SK-N-SH treated with all-trans-retinoic acid at 6 μM for 48 hours (cell line): Measurements from ENCODE around the gene AIF1L.

Experiments
- CSDC2 ChIP-seq: fragments of 250-450 bp; sonication (Bioruptor Pico); IDR thresholded peaks from 2 replicates; pipeline ENCODE4 v1.5.0; 2020; ENCODE audit warnings: mild to moderate bottlenecking, moderate library complexity
- RARB ChIP-seq: fragments of 250-450 bp; sonication (Bioruptor Pico); IDR thresholded peaks from 2 replicates; pipeline ENCODE4 v1.8.0; 2021; ENCODE audit warnings: mild to moderate bottlenecking, moderate library complexity
- SNAI2 ChIP-seq: fragments of 250-450 bp; sonication (Bioruptor Pico); IDR thresholded peaks from 2 replicates; pipeline ENCODE4 v1.5.0; 2020; ENCODE audit warnings: mild to moderate bottlenecking, moderate library complexity
- TCF4 ChIP-seq: fragments of 250-450 bp; sonication (Bioruptor Pico); IDR thresholded peaks from 2 replicates; pipeline ENCODE4 v1.8.0; 2021; ENCODE audit warnings: mild to moderate bottlenecking, moderate library complexity, borderline replicate concordance
- ZFP3 ChIP-seq: fragments of 250-450 bp; sonication (Bioruptor Pico); IDR thresholded peaks from 2 replicates; pipeline ENCODE4 v1.5.0; 2020; ENCODE audit warnings: mild to moderate bottlenecking, moderate library complexity
- ZNF565 ChIP-seq: fragments of 450-650 bp; formaldehyde crosslinking; conservative IDR thresholded peaks from 2 replicates; pipeline ENCODE4 v1.5.0; 2020; ENCODE audit warnings: low read depth, mild to moderate bottlenecking, moderate library complexity
- TF ChIP-seq, protein P1 (sequence below): fragments of 250-450 bp; sonication (Bioruptor Pico); IDR thresholded peaks from 2 replicates; pipeline ENCODE4 v1.8.0; 2020; ENCODE audit warnings: mild to moderate bottlenecking, moderate library complexity, borderline replicate concordance

DNA sequence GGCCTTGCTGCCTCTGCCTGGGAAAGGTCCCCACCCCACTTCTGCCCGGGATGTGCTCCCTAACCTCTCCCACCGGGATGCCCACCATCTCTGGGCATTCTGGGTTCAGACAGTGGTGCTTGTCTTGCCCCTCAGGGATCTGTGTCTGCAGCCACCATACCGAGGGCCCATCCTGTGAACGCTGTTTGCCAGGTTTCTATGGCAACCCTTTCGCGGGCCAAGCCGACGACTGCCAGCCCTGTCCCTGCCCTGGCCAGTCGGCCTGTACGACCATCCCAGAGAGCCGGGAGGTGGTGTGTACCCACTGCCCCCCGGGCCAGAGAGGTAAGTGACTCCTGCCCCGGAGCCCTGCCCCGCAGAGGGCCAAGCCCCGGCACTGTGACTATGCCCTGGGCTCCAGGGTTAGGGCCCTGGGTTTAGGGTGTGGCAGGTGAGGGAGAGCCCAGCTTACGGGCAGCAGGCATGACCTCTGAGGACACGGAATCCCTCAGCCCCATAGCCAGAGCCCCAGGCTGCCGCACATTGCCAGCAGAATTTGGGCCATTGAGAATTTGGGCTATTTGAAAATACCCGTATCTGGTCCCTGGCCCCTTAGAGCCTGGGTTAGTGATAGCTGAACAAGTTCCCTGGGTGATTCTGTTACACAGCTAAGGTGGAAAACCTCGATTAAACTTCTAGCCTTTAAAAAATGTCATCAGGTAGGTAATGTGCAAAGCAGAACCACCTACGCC, 35.3 kb upstream of the AIF1L start:
- TF ChIP-seq ZFP3 (CRISPR knock-in tag), result no peak
- TF ChIP-seq CSDC2, result no peak
- no peak for TF ChIP-seq TCF4
- no peak for TF ChIP-seq ZNF565 (CRISPR knock-in tag)
- TF ChIP-seq SNAI2 (CRISPR knock-in tag), result no peak
- TF ChIP-seq, protein P1, sequence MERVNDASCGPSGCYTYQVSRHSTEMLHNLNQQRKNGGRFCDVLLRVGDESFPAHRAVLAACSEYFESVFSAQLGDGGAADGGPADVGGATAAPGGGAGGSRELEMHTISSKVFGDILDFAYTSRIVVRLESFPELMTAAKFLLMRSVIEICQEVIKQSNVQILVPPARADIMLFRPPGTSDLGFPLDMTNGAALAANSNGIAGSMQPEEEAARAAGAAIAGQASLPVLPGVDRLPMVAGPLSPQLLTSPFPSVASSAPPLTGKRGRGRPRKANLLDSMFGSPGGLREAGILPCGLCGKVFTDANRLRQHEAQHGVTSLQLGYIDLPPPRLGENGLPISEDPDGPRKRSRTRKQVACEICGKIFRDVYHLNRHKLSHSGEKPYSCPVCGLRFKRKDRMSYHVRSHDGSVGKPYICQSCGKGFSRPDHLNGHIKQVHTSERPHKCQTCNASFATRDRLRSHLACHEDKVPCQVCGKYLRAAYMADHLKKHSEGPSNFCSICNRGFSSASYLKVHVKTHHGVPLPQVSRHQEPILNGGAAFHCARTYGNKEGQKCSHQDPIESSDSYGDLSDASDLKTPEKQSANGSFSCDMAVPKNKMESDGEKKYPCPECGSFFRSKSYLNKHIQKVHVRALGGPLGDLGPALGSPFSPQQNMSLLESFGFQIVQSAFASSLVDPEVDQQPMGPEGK (CRISPR knock-in tag), result no peak
- TF ChIP-seq RARB (CRISPR knock-in tag), result no peak
